H9 (cell line): ENCODE measurements around the gene FBRSL1. TPM values are rescaled to one million over a fixed set of nuclear protein-coding genes. Genes with fewer than 3 reads are reported as not detected.

Experiments
- DNase-seq: peaks from one replicate; pipeline ENCODE4 v3.0.0-alpha.2; 2017
- H2AFZ ChIP-seq: one replicate; pipeline ENCODE4 v1.6.1; 2013; ENCODE audit warnings: mild to moderate bottlenecking, low read length, control low read depth, moderate library complexity
- H2AK5ac ChIP-seq: 2 replicates; pipeline ENCODE4 v1.6.1; 2013; ENCODE audit warnings: low read length, control low read depth, mixed read lengths; ENCODE audit not compliant: insufficient read length
- H2BK120ac ChIP-seq: one replicate; pipeline ENCODE4 v1.6.1; 2013; ENCODE audit warnings: low read depth, mild to moderate bottlenecking, low read length, control low read depth, inconsistent platforms; ENCODE audit not compliant: poor library complexity, severe bottlenecking
- H2BK12ac ChIP-seq: 2 replicates; pipeline ENCODE4 v1.6.1; 2013; ENCODE audit warnings: low read length, control low read depth, mixed read lengths, low read depth; ENCODE audit not compliant: insufficient read length
- H2BK15ac ChIP-seq: 2 replicates; pipeline ENCODE4 v1.6.1; 2013; ENCODE audit warnings: low read depth, low read length, control low read depth
- H2BK20ac ChIP-seq: one replicate; pipeline ENCODE4 v1.6.1; 2013; ENCODE audit warnings: low read depth, mild to moderate bottlenecking, low read length, control low read depth, inconsistent platforms; ENCODE audit not compliant: poor library complexity, severe bottlenecking
- H2BK5ac ChIP-seq: 2 replicates; pipeline ENCODE4 v1.6.1; 2013; ENCODE audit warnings: low read length, control low read depth, mixed read lengths; ENCODE audit not compliant: insufficient read length
- H3K14ac ChIP-seq: 2 replicates; pipeline ENCODE4 v1.6.1; 2013; ENCODE audit warnings: low read length, control low read depth; ENCODE audit not compliant: insufficient read depth
- H3K18ac ChIP-seq: 2 replicates; pipeline ENCODE4 v1.6.1; 2013; ENCODE audit warnings: low read depth, mild to moderate bottlenecking, mixed read lengths, low read length, control low read depth; ENCODE audit not compliant: insufficient read length
- H3K23ac ChIP-seq: 2 replicates; pipeline ENCODE4 v1.6.1; 2013; ENCODE audit warnings: low read length, control low read depth, mixed read lengths, low read depth; ENCODE audit not compliant: insufficient read length
- H3K23me2 ChIP-seq: 2 replicates; pipeline ENCODE4 v1.6.1; 2013; ENCODE audit warnings: low read depth, mild to moderate bottlenecking, mixed read lengths, low read length, control low read depth; ENCODE audit not compliant: insufficient read length, poor library complexity, severe bottlenecking
- H3K27ac ChIP-seq: 2 replicates; pipeline ENCODE4 v1.5.1; 2013; ENCODE audit warnings: low read length, control low read depth, mixed read lengths, low read depth; ENCODE audit not compliant: insufficient read length
- H3K27me3 ChIP-seq: 2 replicates; pipeline ENCODE4 v1.6.1; 2013; ENCODE audit warnings: low read length, control low read depth, inconsistent platforms; ENCODE audit not compliant: insufficient read depth
- H3K4ac ChIP-seq: 2 replicates; pipeline ENCODE4 v1.6.1; 2013; ENCODE audit warnings: low read depth, mild to moderate bottlenecking, control low read depth, inconsistent platforms, low read length, moderate library complexity
- H3K4me1 ChIP-seq: 2 replicates; pipeline ENCODE4 v1.6.1; 2013; ENCODE audit warnings: low read length, control low read depth, inconsistent platforms; ENCODE audit not compliant: insufficient read depth
- H3K4me2 ChIP-seq: 2 replicates; pipeline ENCODE4 v1.6.1; 2013; ENCODE audit warnings: low read length, control low read depth, mixed read lengths; ENCODE audit not compliant: insufficient read length, insufficient read depth
- H3K56ac ChIP-seq: 2 replicates; pipeline ENCODE4 v1.6.1; 2013; ENCODE audit warnings: low read depth, mild to moderate bottlenecking, mixed read lengths, low read length, control low read depth; ENCODE audit not compliant: insufficient read length
- H3K79me1 ChIP-seq: 2 replicates; pipeline ENCODE4 v1.6.1; 2013; ENCODE audit warnings: low read depth, mild to moderate bottlenecking, moderate library complexity, low read length, control low read depth, inconsistent platforms; ENCODE audit not compliant: insufficient read depth, poor library complexity, severe bottlenecking
- H3K79me2 ChIP-seq: 2 replicates; pipeline ENCODE4 v1.6.1; 2013; ENCODE audit warnings: low read length, control low read depth, inconsistent platforms; ENCODE audit not compliant: insufficient read depth
- H3K9ac ChIP-seq: 2 replicates; pipeline ENCODE4 v1.6.1; 2013; ENCODE audit warnings: low read length, control low read depth, mixed read lengths; ENCODE audit not compliant: insufficient read length; ENCODE audit errors: extremely low read depth
- H3K9me3 ChIP-seq: one replicate; pipeline ENCODE4 v1.6.1; 2013; ENCODE audit warnings: low read depth, low read length, inconsistent platforms; ENCODE audit not compliant: control insufficient read depth
- H3T11ph ChIP-seq: one replicate; pipeline ENCODE4 v1.6.1; 2013; ENCODE audit warnings: mild to moderate bottlenecking, low read length, control low read depth, inconsistent platforms
- H4K20me1 ChIP-seq: one replicate; pipeline ENCODE4 v1.6.1; 2013; ENCODE audit not compliant: control insufficient read depth, insufficient read length, insufficient read depth
- H4K5ac ChIP-seq: 2 replicates; pipeline ENCODE4 v1.6.1; 2013; ENCODE audit warnings: low read depth, mild to moderate bottlenecking, mixed read lengths, low read length, control low read depth; ENCODE audit not compliant: insufficient read length
- H4K8ac ChIP-seq: replicated peaks from 2 replicates; pipeline ENCODE4 v1.6.1; 2013; ENCODE audit warnings: low read length, control low read depth, mixed read lengths, low read depth; ENCODE audit not compliant: insufficient read length
- H4K91ac ChIP-seq: 2 replicates; pipeline ENCODE4 v1.6.1; 2013; ENCODE audit warnings: low read depth, mild to moderate bottlenecking, moderate library complexity, mixed read lengths, low read length, control low read depth; ENCODE audit not compliant: insufficient read length
- H3K27ac Mint-ChIP-seq, 3 experiments: 2 replicates in 2 of 3; 3 replicates in 1 of 3; pipeline ENCODE4 v1.8.0; 2020 to 2021; ENCODE audit warnings: mixed read lengths in 3 of 3, mild to moderate bottlenecking in 1 of 3, moderate library complexity in 1 of 3
- H3K27me3 Mint-ChIP-seq: 2 replicates; pipeline ENCODE4 v1.8.0; 2021; ENCODE audit warnings: low read depth, mild to moderate bottlenecking, moderate library complexity, mixed read lengths
- H3K36me3 Mint-ChIP-seq, 3 experiments: 2 replicates in 2 of 3; 3 replicates in 1 of 3; pipeline ENCODE4 v1.8.0; 2020 to 2021; ENCODE audit warnings: low read depth in 3 of 3, mixed read lengths in 3 of 3; ENCODE audit not compliant: insufficient read depth in 1 of 3
- H3K4me1 Mint-ChIP-seq, 2 experiments: 2 replicates each; pipeline ENCODE4 v1.8.0; 2020; ENCODE audit warnings: mixed read lengths in 2 of 2
- H3K4me3 Mint-ChIP-seq, 2 experiments: 2 replicates in 1 of 2; 3 replicates in 1 of 2; pipeline ENCODE4 v1.8.0; 2020 to 2021; ENCODE audit warnings: mild to moderate bottlenecking in 2 of 2, mixed read lengths in 2 of 2, moderate library complexity in 1 of 2
- H3K9me3 Mint-ChIP-seq, 2 experiments: 2 replicates in 1 of 2; 3 replicates in 1 of 2; pipeline ENCODE4 v1.8.0; 2020; ENCODE audit warnings: mild to moderate bottlenecking in 2 of 2, mixed read lengths in 2 of 2, moderate library complexity in 1 of 2
- CTCF ChIP-seq: fragments of 200-600 bp; sonication (generic); conservative IDR thresholded peaks from 3 replicates; pipeline ENCODE4 v1.8.0; 2021; ENCODE audit warnings: antibody characterized with exemption, mild to moderate bottlenecking
- WGBS: extraction: QIAGEN DNeasy Blood & Tissue Kit; methylation state at CpG from one replicate; pipeline ENCODE4 v1.1.7; 2013; ENCODE audit warnings: missing lambda C conversion rate, low lambda C conversion rate, mixed read lengths; ENCODE audit not compliant: insufficient read length; ENCODE audit errors: extremely low coverage; 5-methylcytosine and 5-hydroxymethylcytosine counted together
- total RNA-seq: library from RNA; stranded (reverse); gene quantifications from 2 replicates; pipeline ENCODE4 v1.2.1, GENCODE V29; 2021

The FBRSL1 gene
- total RNA-seq, 1 experiment from 2014 or later = 90.8 TPM

GRCh38 chr12:132453361-132454192 lies 36.4 kb upstream of the FBRSL1 start:
- H3K23ac ChIP-seq = no peak overlapping the region
- H4K5ac ChIP-seq = no peak overlapping the region
- no peak overlapping the region for H3K4me3 Mint-ChIP-seq
- H3K4me1 ChIP-seq = no peaks in the 10 kb centered on the region
- no peaks in the 10 kb centered on the region for H3K79me1 ChIP-seq
- H3K4ac ChIP-seq = no peak overlapping the region
- no peaks in the 10 kb centered on the region for H4K20me1 ChIP-seq
- H3K14ac ChIP-seq = peak overlapping the region; percentile 25
- no peak overlapping the region for H3K56ac ChIP-seq
- no peak overlapping the region for H2BK120ac ChIP-seq
- H3K27me3 ChIP-seq = peaks cover 32% of the 10 kb centered on the region; the same call in 1 of the 2 replicates
- H3K36me3 Mint-ChIP-seq = peaks cover 0 to 8% (median 7%) of the 10 kb centered on the region in 3 experiments; a peak in 5 of 7 replicates
- peaks cover 8 to 15% of the 10 kb centered on the region in 2 experiments; a peak in 3 of 5 replicates for H3K9me3 Mint-ChIP-seq
- H2BK20ac ChIP-seq = no peak overlapping the region
- no peak for DNase-seq
- H3K23me2 ChIP-seq = no peaks in the 10 kb centered on the region
- no peak overlapping the region for H4K8ac ChIP-seq
- H3K79me2 ChIP-seq = no peaks in the 10 kb centered on the region
- H3K27ac ChIP-seq = no peak overlapping the region
- H3K18ac ChIP-seq = peak overlapping the region; percentile 27
- H2BK12ac ChIP-seq = no peak overlapping the region
- no peak overlapping the region for H2BK5ac ChIP-seq
- no peak overlapping the region for H3T11ph ChIP-seq
- peaks cover 0 to 10% of the 10 kb centered on the region in 2 experiments; a peak in 2 of 4 replicates for H3K4me1 Mint-ChIP-seq
- H3K27me3 Mint-ChIP-seq = peaks cover 80% of the 10 kb centered on the region
- no peak overlapping the region for H2BK15ac ChIP-seq
- no peaks in the 10 kb centered on the region for H3K9me3 ChIP-seq
- no peak overlapping the region for H2AFZ ChIP-seq
- TF ChIP-seq CTCF = no peak
- no peak overlapping the region for H3K4me2 ChIP-seq
- no peak overlapping the region for H2AK5ac ChIP-seq
- H3K27ac Mint-ChIP-seq = no peak overlapping the region
- WGBS = no CpG with 5 or more reads among the region's 28 CpGs
- H3K9ac ChIP-seq = no peak overlapping the region
- H4K91ac ChIP-seq = no peak overlapping the region
